NB4 (cell line): Measurements from ENCODE around the gene COBL.

ENCODE experiments used
- CTCF ChIP-seq: IDR thresholded peaks from one replicate; pipeline ENCODE4 v1.5.1; 2012; ENCODE audit warnings: low read depth, low read length
- MAX ChIP-seq: IDR thresholded peaks from 2 replicates; pipeline ENCODE4 v1.6.1; 2011; ENCODE audit warnings: low read depth, low read length
- POLR2A ChIP-seq: IDR thresholded peaks from 2 replicates; pipeline ENCODE4 v1.6.1; 2011; ENCODE audit warnings: mild to moderate bottlenecking; ENCODE audit not compliant: insufficient read length; ENCODE audit errors: extremely low read depth

DNA sequence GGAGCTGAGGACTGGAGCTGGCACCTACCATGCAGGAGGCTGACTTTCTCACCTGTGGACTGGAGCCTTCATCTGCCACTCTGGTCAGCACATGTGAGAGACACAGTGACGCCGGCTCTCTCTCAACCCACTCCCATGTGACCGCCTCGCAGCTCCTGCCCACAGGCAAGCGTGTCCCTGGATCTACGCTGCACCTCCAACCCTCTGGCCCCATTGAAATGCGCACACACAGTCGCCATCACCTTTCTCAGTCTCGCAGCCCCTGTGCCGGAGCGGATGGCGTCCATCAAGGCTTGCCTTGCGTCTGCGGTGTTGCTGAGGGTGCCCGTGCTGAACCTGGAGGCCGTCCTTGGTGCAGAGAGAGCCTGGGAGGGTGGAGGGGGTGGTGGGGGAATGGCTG, 291.7 kb downstream of the COBL start:
- TF ChIP-seq POLR2A (no peak), CTCF (no peak), MAX (no peak)
